Activated CD4-positive, alpha-beta memory T cell treated with anti-CD3 and anti-CD28 coated beads for 36 hours (primary cell): ENCODE results near the gene SNX17. TPM values are rescaled to one million over a fixed set of nuclear protein-coding genes. Genes with fewer than 3 reads are reported as not detected.
A peak's percentile ranks its signal among the peaks of the same experiment; 100 is the strongest.
"Not testable (repeated sequence)": the region's sequence is repeated elsewhere in the genome, so short reads cannot be mapped to it uniquely, and the experiment has no call there.

Experiments used
- CTCF ChIA-PET: fragments of 350-600 bp; sonication (Branson Sonifier 250); formaldehyde crosslinking; loops from one replicate; lab custom pipeline; 2021; ENCODE audit warnings: antibody characterized with exemption, inconsistent platforms; lab: Charles Lee
- POLR2A ChIA-PET: fragments of 350-600 bp; sonication (Branson Sonifier 250); formaldehyde crosslinking; loops from one replicate; lab custom pipeline; 2021; ENCODE audit warnings: antibody characterized with exemption; lab: Charles Lee
- DNase-seq: peaks from one replicate; pipeline ENCODE4 v3.0.0-alpha.2; 2020
- H3K27ac Mint-ChIP-seq: one replicate; pipeline ENCODE4 v1.8.0; 2021; ENCODE audit warnings: mixed read lengths
- H3K27me3 Mint-ChIP-seq: one replicate; pipeline ENCODE4 v1.8.0; 2021; ENCODE audit warnings: mixed read lengths
- H3K36me3 Mint-ChIP-seq: one replicate; pipeline ENCODE4 v1.8.0; 2021; ENCODE audit warnings: mixed read lengths
- H3K4me1 Mint-ChIP-seq: one replicate; pipeline ENCODE4 v1.8.0; 2021; ENCODE audit warnings: low read depth, mixed read lengths
- H3K4me3 Mint-ChIP-seq: one replicate; pipeline ENCODE4 v1.8.0; 2021; ENCODE audit warnings: mild to moderate bottlenecking, mixed read lengths
- H3K9me3 Mint-ChIP-seq: one replicate; pipeline ENCODE4 v1.8.0; 2021; ENCODE audit warnings: mixed read lengths
- intact Hi-C: fragments of 100-400 bp; cut with micrococcal nuclease; formaldehyde crosslinking; loops from one replicate; pipeline ENCODE4 v1.15.1; 2023
- total RNA-seq, 2 experiments: library from RNA; stranded (reverse); gene quantifications; one replicate each; pipeline ENCODE4 v1.2.3, GENCODE V29; 2021

The SNX17 gene
- total RNA-seq, 2 experiments from 2014 or later = 91.2 to 93.2 TPM

GRCh38 chr2:27408601-27409320, 38.3 kb downstream of the SNX17 start:
- ChIA-PET POLR2A (interaction anchor here (1.0 to 2.9 kb wide), 9 partner anchors 17 to 275 kb away, joined by 3 to 63 read pairs (median 7); partner anchors contain the start of genes CCDC121, EIF2B4, GPN1 and GTF3C2), CTCF (interaction anchor here (0.8 to 4.9 kb wide), 7 partner anchors 20 to 274 kb away, joined by 3 to 46 read pairs (median 4); partner anchors contain the start of gene NRBP1)
- Mint-ChIP-seq H3K4me1 (peaks cover 32% of the 10 kb centered on the region), H3K4me3 (peak overlapping the region; percentile 88), H3K27ac (peak overlapping the region; percentile 87), H3K27me3 (no peaks in the 10 kb centered on the region), H3K36me3 (peaks cover 12% of the 10 kb centered on the region), H3K9me3 (no peaks in the 10 kb centered on the region)
- intact Hi-C loops = loop anchor here (1.0 to 10.0 kb wide), 7 partner anchors 20 to 276 kb away; partner anchors contain the start of genes EIF2B4, GTF3C2, IFT172 and MPV17
- DNase-seq = peak; percentile 35

GRCh38 chr2:27409321-27410073, 39.1 kb downstream of the SNX17 start, which contains the start of gene PPM1G:
Gene PPM1G, minus strand, starts transcription at chr2:27409591. Its CDS starts 169 bp downstream, at chr2:27409422.
- ChIA-PET CTCF (interaction anchor here (0.8 to 4.9 kb wide), 8 partner anchors 20 to 328 kb away, joined by 3 to 46 read pairs (median 4); partner anchors contain the start of genes NRBP1 and ZNF513), POLR2A (interaction anchor here (0.6 to 2.9 kb wide), 13 partner anchors 18 to 274 kb away, joined by 3 to 63 read pairs (median 4); partner anchors contain the start of genes ATRAID, CCDC121, EIF2B4 and GPN1)
- intact Hi-C loops = loop anchor here (1.0 to 10.0 kb wide), 7 partner anchors 19 to 275 kb away; partner anchors contain the start of genes EIF2B4, GTF3C2, IFT172 and MPV17
- Mint-ChIP-seq H3K4me1 (peaks cover 32% of the 10 kb centered on the region), H3K27me3 (no peaks in the 10 kb centered on the region), H3K36me3 (peaks cover 12% of the 10 kb centered on the region), H3K4me3 (peak within 1 kb of the TSS; percentile 88), H3K9me3 (no peaks in the 10 kb centered on the region), H3K27ac (peak within 1 kb of the TSS; percentile 87)
- DNase-seq = peak; percentile 98

- no peak overlapping the region for H3K4me3 Mint-ChIP-seq
- no peaks in the 10 kb centered on the region for H3K27me3 Mint-ChIP-seq
- intact Hi-C loops = no loop called here
- no peak for DNase-seq
- H3K27ac Mint-ChIP-seq = no peak overlapping the region
- H3K4me1 Mint-ChIP-seq = peaks cover 14% of the 10 kb centered on the region
- no peaks in the 10 kb centered on the region for H3K9me3 Mint-ChIP-seq
- CTCF ChIA-PET = no interaction called here
- POLR2A ChIA-PET = no interaction called here
- peaks cover 5% of the 10 kb centered on the region for H3K36me3 Mint-ChIP-seq
These were observed 42.2 kb downstream of the SNX17 start for GRCh38 chr2:27412419-27413152.

- no peak for DNase-seq
- Mint-ChIP-seq H3K27me3 (no peaks in the 10 kb centered on the region), H3K9me3 (no peaks in the 10 kb centered on the region), H3K4me1 (no peaks in the 10 kb centered on the region), H3K36me3 (no peaks in the 10 kb centered on the region), H3K4me3 (no peak overlapping the region), H3K27ac (no peak overlapping the region)
- POLR2A ChIA-PET = no interaction called here
- CTCF ChIA-PET = interaction anchor here (0.6 kb wide), 1 partner anchor 1435 kb away, joined by 3 read pairs; no protein-coding TSS in a partner anchor
- intact Hi-C loops = no loop called here
These were observed 45.7 kb downstream of the SNX17 start for GRCh38 chr2:27416151-27416550.

- intact Hi-C loops = no loop called here
- POLR2A ChIA-PET = no interaction called here
- Mint-ChIP-seq H3K9me3 (no peaks in the 10 kb centered on the region), H3K36me3 (no peaks in the 10 kb centered on the region), H3K27ac (no peak overlapping the region), H3K4me1 (no peaks in the 10 kb centered on the region), H3K27me3 (no peaks in the 10 kb centered on the region), H3K4me3 (no peak overlapping the region)
- no peak for DNase-seq
- CTCF ChIA-PET = interaction anchor here (0.5 to 2.0 kb wide), 4 partner anchors 9 to 141 kb away, joined by 3 to 10 read pairs (median 3); partner anchors contain the start of gene NRBP1
These were observed 50.6 kb downstream of the SNX17 start for GRCh38 chr2:27420996-27421395.

- DNase-seq = no peak
- intact Hi-C loops = no loop called here
- Mint-ChIP-seq H3K4me1 (no peaks in the 10 kb centered on the region), H3K36me3 (no peaks in the 10 kb centered on the region), H3K27me3 (no peaks in the 10 kb centered on the region), H3K27ac (no peak overlapping the region), H3K9me3 (no peaks in the 10 kb centered on the region), H3K4me3 (no peak overlapping the region)
- ChIA-PET POLR2A (no interaction called here), CTCF (interaction anchor here (0.6 to 2.0 kb wide), 2 partner anchors 8 to 47 kb away, joined by 3 to 10 read pairs; partner anchors contain the start of gene NRBP1)
These were observed 51.3 kb downstream of the SNX17 start for GRCh38 chr2:27421660-27422250.

- Mint-ChIP-seq H3K4me1 (peaks cover 5% of the 10 kb centered on the region), H3K27ac (no peak overlapping the region), H3K36me3 (no peaks in the 10 kb centered on the region), H3K9me3 (no peaks in the 10 kb centered on the region), H3K27me3 (no peaks in the 10 kb centered on the region), H3K4me3 (no peak overlapping the region)
- ChIA-PET CTCF (interaction anchor here (0.8 kb wide), 1 partner anchor 281 kb away, joined by 3 read pairs; no protein-coding TSS in a partner anchor), POLR2A (no interaction called here)
- intact Hi-C loops = no loop called here
- no peak for DNase-seq
These were observed 52.5 kb downstream of the SNX17 start for GRCh38 chr2:27422958-27423357.

GRCh38 chr2:27425039-27425438, 54.6 kb downstream of the SNX17 start:
- H3K27ac Mint-ChIP-seq, H3K36me3 Mint-ChIP-seq, H3K4me1 Mint-ChIP-seq, DNase-seq, H3K27me3 Mint-ChIP-seq, POLR2A ChIA-PET, CTCF ChIA-PET, H3K4me3 Mint-ChIP-seq, H3K9me3 Mint-ChIP-seq, intact Hi-C loops: not testable (repeated sequence)

Other genes with a start within 250 kb of the SNX17 start
- gene ABHD1, start 246.8 kb upstream of the SNX17 start, total RNA-seq = under 1 TPM; 0.29 to 0.76 TPM
- 10 to 100 TPM; 64.7 to 65.4 TPM for gene PREB, start 236.0 kb upstream of the SNX17 start, total RNA-seq
- not detected for gene PRR30, start 231.2 kb upstream of the SNX17 start, total RNA-seq
- gene TCF23, start 221.6 kb upstream of the SNX17 start, total RNA-seq = not detected
- 10 to 100 TPM; 84.0 to 92.7 TPM for gene ATRAID, start 158.6 kb upstream of the SNX17 start, total RNA-seq
- 10 to 100 TPM; 29.2 to 30.2 TPM for gene SLC5A6, start 158.3 kb upstream of the SNX17 start, total RNA-seq
- gene CAD, start 153.2 kb upstream of the SNX17 start, total RNA-seq = 100 to 1,000 TPM in 1 of 2 experiments, 10 to 100 TPM in 1; 99.7 to 102 TPM
- gene SLC30A3, start 107.6 kb upstream of the SNX17 start, total RNA-seq = under 1 TPM; 0.86 to 0.90 TPM
- gene DNAJC5G, start 95.2 kb upstream of the SNX17 start, total RNA-seq = under 1 TPM in 1 of 2 experiments, not detected in 1; 0.19 TPM
- gene TRIM54, start 88.2 kb upstream of the SNX17 start, total RNA-seq = not detected
- gene UCN, start 62.2 kb upstream of the SNX17 start, total RNA-seq = 1 to 10 TPM; 1.8 to 1.9 TPM
- 10 to 100 TPM; 85.5 to 86.0 TPM for gene MPV17, start 47.5 kb upstream of the SNX17 start, total RNA-seq
- 10 to 100 TPM; 55.2 to 64.5 TPM for gene GTF3C2, start 13.9 kb upstream of the SNX17 start, total RNA-seq
- 10 to 100 TPM; 34.6 to 36.5 TPM for gene EIF2B4, start 278 bp upstream of the SNX17 start, total RNA-seq
- 1 to 10 TPM; 8.6 to 9.7 TPM for gene ZNF513, start 10.1 kb downstream of the SNX17 start, total RNA-seq
- 100 to 1,000 TPM; 127 to 132 TPM for gene PPM1G, start 39.0 kb downstream of the SNX17 start, total RNA-seq
- 10 to 100 TPM; 80.8 to 82.7 TPM for gene NRBP1, start 58.0 kb downstream of the SNX17 start, total RNA-seq
- gene KRTCAP3, start 71.8 kb downstream of the SNX17 start, total RNA-seq = 1 to 10 TPM; 5.4 to 6.4 TPM
- 1 to 10 TPM; 7.7 to 8.2 TPM for gene IFT172, start 119.1 kb downstream of the SNX17 start, total RNA-seq
- gene FNDC4, start 124.6 kb downstream of the SNX17 start, total RNA-seq = under 1 TPM; 0.22 to 0.38 TPM
- not detected for gene GCKR, start 126.2 kb downstream of the SNX17 start, total RNA-seq
- 10 to 100 TPM; 27.4 to 30.0 TPM for gene ZNF512, start 212.4 kb downstream of the SNX17 start, total RNA-seq